IPS-20b (cell line): ENCODE results near the gene FHOD3.

Experiments used
- H3K27ac ChIP-seq: one replicate; pipeline ENCODE4 v1.5.1; 2013; ENCODE audit warnings: low read length
- H3K27me3 ChIP-seq: 2 replicates; pipeline ENCODE4 v1.6.1; 2013; ENCODE audit warnings: mild to moderate bottlenecking, low read length, inconsistent platforms; ENCODE audit not compliant: insufficient read depth
- H3K36me3 ChIP-seq: 2 replicates; pipeline ENCODE4 v1.6.1; 2013; ENCODE audit warnings: low read depth, mild to moderate bottlenecking, inconsistent platforms, low read length, moderate library complexity; ENCODE audit not compliant: insufficient read depth
- H3K4me1 ChIP-seq: 2 replicates; pipeline ENCODE4 v1.6.1; 2013; ENCODE audit warnings: mild to moderate bottlenecking, control low read depth, inconsistent platforms, low read length, moderate library complexity; ENCODE audit not compliant: insufficient read depth
- H3K4me3 ChIP-seq: 2 replicates; pipeline ENCODE4 v1.5.1; 2013; ENCODE audit warnings: mild to moderate bottlenecking, low read length, inconsistent platforms
- H3K9ac ChIP-seq: 2 replicates; pipeline ENCODE4 v1.6.1; 2013; ENCODE audit warnings: low read depth, mild to moderate bottlenecking, inconsistent platforms, low read length, moderate library complexity
- H3K9me3 ChIP-seq: 2 replicates; pipeline ENCODE4 v1.6.1; 2013; ENCODE audit warnings: mild to moderate bottlenecking, low read depth, low read length, inconsistent platforms; ENCODE audit not compliant: insufficient read depth

Gene FHOD3

DNA sequence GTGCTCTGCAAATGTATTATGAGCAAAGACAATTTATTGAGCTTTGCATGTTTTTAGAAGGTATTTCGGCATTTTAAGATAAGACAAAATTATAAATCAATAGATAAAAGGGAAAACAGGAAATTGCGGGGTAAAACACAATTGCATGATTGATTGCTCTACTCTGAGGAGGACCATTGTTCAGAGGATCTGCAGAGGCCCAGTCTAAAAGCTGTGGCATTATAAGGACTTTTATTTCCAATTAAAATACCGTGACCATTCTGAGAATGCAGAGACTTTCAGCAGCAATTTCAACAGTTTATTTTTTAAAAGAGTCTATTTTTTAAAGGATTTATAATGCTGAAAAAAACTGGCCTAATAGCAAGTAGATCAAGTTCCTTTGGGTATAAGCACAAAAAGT lies 469.3 kb downstream of the FHOD3 start:
- Histone ChIP-seq H3K36me3 (no peaks in the 10 kb centered on the region), H3K27me3 (no peaks in the 10 kb centered on the region), H3K4me1 (peaks cover 5% of the 10 kb centered on the region; the same call in 1 of the 2 replicates), H3K27ac (no peak overlapping the region), H3K4me3 (no peak overlapping the region), H3K9me3 (no peaks in the 10 kb centered on the region), H3K9ac (no peak overlapping the region)

DNA sequence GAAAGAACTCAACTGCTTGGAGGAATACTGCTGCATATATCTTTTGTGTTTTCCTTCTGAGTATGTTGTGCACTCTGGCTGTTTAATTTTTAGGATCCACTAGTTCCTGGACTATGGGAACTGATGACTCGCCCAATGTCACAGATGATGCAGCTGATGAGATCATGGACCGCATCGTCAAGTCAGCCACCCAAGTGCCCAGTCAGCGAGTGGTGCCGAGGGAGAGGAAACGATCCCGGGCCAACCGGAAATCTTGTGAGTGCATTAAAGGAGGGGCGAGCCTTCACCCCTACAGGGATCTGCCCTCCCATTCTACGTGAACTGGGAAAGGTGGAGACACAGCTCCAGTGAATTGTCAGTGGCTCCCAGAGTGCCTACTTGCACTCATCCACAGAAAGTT lies 471.7 kb downstream of the FHOD3 start:
- H3K4me1 ChIP-seq: peaks cover 5% of the 10 kb centered on the region; the same call in 1 of the 2 replicates

DNA sequence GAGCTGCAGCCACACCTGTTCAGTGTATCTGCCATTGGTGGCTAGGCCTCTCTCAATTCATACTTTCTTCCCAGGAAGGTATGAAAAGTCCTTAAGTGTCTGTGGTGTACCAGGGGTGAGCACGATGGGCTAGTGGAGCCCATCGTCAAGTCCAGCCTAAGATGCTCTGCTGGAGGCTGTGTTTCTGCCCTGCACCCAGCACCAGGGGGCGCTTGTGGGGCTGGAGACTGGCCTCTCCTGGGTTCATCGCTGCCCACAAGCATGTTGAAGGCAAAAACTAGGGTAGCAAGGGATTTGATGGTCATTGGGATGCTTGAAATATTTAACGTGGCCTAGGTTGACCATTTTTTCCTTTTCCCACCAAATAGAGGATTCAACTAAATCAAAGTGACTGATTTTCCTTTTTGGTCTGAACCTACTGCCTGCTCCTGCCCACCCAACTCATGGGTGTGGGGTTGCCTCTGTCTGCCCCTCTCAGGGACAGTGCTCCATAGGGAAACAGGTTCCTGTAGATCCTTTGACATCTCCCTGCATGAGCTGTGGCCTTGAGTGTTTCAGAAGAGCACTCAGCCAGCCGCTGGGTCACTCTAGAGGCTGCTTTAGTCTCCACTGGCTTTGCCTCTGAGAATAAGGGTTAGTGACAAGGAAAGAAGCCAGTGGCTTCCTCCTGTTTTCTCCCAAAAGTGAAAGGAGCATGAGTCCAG lies 472.2 kb downstream of the FHOD3 start:
- Histone ChIP-seq H3K9me3 (no peaks in the 10 kb centered on the region), H3K27ac (no peak overlapping the region), H3K9ac (no peak overlapping the region), H3K27me3 (no peaks in the 10 kb centered on the region), H3K4me1 (peaks cover 5% of the 10 kb centered on the region; the same call in 1 of the 2 replicates), H3K4me3 (no peak overlapping the region), H3K36me3 (no peaks in the 10 kb centered on the region)

More for the DNA sequence above, 471.7 kb downstream of the FHOD3 start:
- no peaks in the 10 kb centered on the region for H3K9me3 ChIP-seq
- H3K36me3 ChIP-seq: no peaks in the 10 kb centered on the region
- no peaks in the 10 kb centered on the region for H3K27me3 ChIP-seq
- H3K27ac ChIP-seq: no peak overlapping the region
- H3K4me3 ChIP-seq: no peak overlapping the region
- H3K9ac ChIP-seq: no peak overlapping the region

DNA sequence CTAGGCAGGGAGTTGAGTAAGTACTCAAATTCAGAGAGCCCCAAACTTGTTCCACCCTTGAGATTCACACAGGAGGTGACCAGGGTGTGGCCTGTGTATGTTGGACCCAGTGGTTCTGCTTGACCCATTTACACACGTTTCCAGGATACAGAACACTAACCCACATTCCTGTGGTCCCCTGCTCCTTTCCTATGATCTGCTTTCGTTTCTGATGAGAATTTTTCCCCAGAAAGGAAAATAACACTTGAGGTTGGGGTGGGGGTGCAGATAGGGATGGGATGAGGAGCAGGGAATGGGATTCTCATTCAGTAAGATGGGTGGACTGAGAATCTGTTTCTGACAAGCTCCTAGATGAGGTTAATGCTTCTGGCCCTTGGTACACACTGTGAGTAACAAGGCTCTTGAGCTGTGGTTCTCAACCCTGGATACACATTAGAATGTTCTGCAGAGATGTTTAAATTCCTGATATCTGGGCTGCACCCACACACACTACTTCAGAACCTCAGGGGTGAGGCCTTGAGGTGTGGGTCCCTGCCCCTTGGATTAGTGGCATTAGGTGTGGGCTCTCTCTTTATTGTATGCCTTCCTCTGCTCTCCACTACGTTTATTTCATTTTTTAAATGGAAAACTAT lies 472.9 kb downstream of the FHOD3 start:
- H3K9ac ChIP-seq: no peak overlapping the region
- no peak overlapping the region for H3K27ac ChIP-seq
- no peaks in the 10 kb centered on the region for H3K9me3 ChIP-seq
- H3K36me3 ChIP-seq: no peaks in the 10 kb centered on the region
- peaks cover 5% of the 10 kb centered on the region; the same call in 1 of the 2 replicates for H3K4me1 ChIP-seq
- no peak overlapping the region for H3K4me3 ChIP-seq
- no peaks in the 10 kb centered on the region for H3K27me3 ChIP-seq

DNA sequence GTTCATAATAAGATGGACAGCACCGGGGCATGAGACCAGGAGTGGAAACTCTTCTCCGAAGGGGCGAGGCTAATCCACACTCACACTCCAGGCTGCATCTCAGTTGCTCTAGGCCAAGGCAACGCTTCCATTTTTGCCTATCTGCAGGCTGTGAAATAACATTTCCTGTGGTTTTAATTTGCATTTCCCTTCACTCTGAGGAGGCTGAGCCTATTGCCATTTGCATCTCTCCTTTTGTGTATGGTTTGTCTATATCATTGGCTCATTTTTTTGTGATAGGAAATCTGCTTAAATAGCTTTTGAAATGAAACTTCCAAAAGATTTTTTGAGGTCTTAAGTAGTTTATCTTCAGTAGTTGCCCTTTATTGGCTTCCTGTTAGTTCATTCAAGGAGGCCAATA lies 473.7 kb downstream of the FHOD3 start:
- Histone ChIP-seq H3K9me3 (no peaks in the 10 kb centered on the region), H3K4me1 (peaks cover 5% of the 10 kb centered on the region; the same call in 1 of the 2 replicates), H3K9ac (no peak overlapping the region), H3K36me3 (no peaks in the 10 kb centered on the region), H3K4me3 (no peak overlapping the region), H3K27ac (no peak overlapping the region), H3K27me3 (no peaks in the 10 kb centered on the region)

DNA sequence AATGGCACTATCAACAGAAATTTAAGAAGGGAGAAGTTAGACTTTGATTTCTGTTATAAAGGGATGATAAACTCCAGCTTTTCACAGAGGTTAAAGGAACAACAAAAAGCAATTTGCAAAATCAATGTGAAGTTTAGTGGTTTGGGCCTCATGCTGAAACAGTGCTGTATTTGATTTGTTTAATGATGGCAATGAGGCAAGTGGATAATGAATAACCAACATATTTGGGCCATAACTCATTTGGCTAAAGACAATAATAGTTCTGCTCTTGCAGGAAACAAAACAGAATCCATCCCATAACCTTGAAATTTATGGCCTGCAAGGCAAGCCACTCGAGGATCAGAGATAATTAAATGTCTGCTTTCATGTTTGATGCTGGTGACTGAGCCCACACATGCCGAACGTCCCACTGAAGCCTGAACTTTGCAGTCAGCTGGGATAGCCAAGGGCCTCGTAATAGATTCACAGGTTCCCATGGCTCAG lies 474.8 kb downstream of the FHOD3 start:
- Histone ChIP-seq H3K27me3 (no peaks in the 10 kb centered on the region), H3K27ac (no peak overlapping the region), H3K9me3 (no peaks in the 10 kb centered on the region), H3K9ac (no peak overlapping the region), H3K4me1 (peaks cover 5% of the 10 kb centered on the region; the same call in 1 of the 2 replicates), H3K36me3 (no peaks in the 10 kb centered on the region), H3K4me3 (no peak overlapping the region)

DNA sequence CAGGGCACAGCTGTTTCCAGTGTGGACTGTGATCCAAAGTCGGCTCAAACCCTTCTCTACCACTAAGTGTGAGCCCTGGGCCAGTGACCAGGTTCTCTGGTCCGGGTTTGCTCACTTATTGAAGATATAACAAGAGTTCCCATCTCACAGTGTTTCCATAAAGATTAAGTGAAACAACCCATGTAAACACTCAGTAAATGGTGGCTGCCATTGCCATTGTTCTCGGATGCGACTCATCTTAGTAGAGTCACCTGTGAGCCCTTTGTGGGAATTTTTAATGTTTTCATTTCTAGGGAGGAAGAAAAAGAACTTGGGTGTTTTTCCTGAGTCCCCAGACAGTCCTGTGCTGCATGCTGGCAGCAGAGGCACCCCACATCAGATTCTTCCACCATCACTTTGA lies 477.9 kb downstream of the FHOD3 start:
- peaks cover 9% of the 10 kb centered on the region; the same call in 1 of the 2 replicates for H3K36me3 ChIP-seq
- no peak overlapping the region for H3K4me3 ChIP-seq
- H3K27me3 ChIP-seq: no peaks in the 10 kb centered on the region
- H3K9me3 ChIP-seq: no peaks in the 10 kb centered on the region
- no peak overlapping the region for H3K27ac ChIP-seq
- H3K9ac ChIP-seq: no peak overlapping the region
- H3K4me1 ChIP-seq: peaks cover 5% of the 10 kb centered on the region; the same call in 1 of the 2 replicates

DNA sequence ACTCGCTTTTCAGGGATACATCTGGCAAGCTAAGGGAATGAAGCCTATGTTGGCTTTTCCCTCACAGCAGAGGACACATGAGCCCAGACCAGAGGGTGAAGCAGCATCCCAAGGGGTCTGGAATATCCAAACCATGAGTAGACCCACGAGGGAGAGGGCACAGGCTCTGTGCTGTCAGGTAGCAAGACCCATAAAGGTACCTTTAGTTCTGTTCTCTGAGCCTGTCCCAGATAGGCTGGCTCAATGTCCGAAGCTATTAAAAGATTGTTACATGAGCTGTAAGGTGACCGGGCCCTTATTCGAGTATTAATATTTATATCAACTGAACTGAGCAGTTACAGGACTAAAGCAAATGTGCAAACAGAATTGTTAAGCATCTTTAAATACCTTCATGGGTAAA lies 479.1 kb downstream of the FHOD3 start:
- H3K27me3 ChIP-seq: no peaks in the 10 kb centered on the region
- no peaks in the 10 kb centered on the region for H3K9me3 ChIP-seq

DNA sequence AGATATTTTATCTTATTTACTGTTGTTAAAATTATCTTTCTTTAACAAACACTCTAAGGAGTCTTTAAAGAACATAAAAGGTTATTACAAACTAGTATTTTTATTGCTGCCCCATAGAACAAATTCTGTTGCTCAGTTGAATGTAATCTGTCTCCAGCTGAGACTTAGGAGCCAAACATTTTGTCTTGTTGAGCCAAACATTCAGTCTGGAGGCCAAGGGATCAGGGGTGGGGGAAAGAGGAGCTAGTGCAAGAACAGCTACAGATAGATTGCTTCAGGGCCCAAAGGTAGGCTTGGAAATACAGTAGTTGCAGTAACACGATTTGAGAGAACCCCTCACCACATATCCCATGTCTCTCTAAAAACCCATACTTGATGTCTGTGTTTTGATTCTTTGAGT lies 480.1 kb downstream of the FHOD3 start:
- no peak overlapping the region for H3K4me3 ChIP-seq
- peaks cover 14% of the 10 kb centered on the region; the same call in 1 of the 2 replicates for H3K36me3 ChIP-seq
- H3K4me1 ChIP-seq: no peaks in the 10 kb centered on the region
- no peaks in the 10 kb centered on the region for H3K9me3 ChIP-seq
- no peak overlapping the region for H3K27ac ChIP-seq
- H3K9ac ChIP-seq: no peak overlapping the region
- no peaks in the 10 kb centered on the region for H3K27me3 ChIP-seq

More for the DNA sequence above, 479.1 kb downstream of the FHOD3 start:
- Histone ChIP-seq H3K4me3 (no peak overlapping the region), H3K36me3 (peaks cover 14% of the 10 kb centered on the region; the same call in 1 of the 2 replicates), H3K4me1 (no peaks in the 10 kb centered on the region), H3K27ac (no peak overlapping the region), H3K9ac (no peak overlapping the region)

DNA sequence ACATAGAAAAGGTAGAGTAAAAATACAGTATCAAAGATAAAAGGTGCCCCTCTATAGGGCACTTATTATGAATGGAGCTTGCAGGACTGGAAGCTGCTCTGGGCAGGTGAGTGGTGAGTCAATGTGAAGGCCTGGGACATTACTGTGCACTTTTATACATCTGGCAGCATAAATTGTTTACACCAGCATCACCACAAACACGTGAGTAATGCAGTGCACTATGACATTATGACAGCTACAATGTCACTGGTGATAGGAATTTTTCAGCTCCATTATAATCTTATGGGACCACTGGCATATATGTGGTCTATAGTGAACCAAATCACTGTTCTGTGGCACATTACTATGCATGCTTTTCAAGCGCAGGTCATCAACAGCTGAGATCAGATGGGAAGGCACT lies 483.2 kb downstream of the FHOD3 start:
- Histone ChIP-seq H3K27ac (no peak overlapping the region), H3K36me3 (peaks cover 14% of the 10 kb centered on the region; the same call in 1 of the 2 replicates), H3K9me3 (no peaks in the 10 kb centered on the region), H3K4me3 (no peak overlapping the region), H3K27me3 (no peaks in the 10 kb centered on the region), H3K4me1 (no peaks in the 10 kb centered on the region), H3K9ac (no peak overlapping the region)

DNA sequence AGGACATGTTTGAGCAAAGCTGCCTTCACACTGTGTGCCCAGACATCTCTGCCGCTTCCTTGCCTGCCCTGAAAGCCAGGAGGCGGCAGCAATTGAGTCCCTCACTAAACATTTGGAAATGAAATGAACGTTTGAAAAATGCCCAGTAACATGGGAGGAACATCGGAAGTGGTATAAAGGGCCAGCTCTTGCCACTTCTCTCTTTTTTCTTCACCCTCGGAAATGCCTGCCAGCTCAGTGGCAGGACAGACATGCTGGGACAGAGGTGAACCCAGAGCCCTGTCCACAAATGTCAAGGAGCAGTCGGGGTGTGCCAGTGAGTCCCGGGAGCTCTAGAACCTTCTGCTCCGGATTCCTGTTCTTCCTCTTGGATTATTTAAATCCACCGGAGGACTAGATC lies 485.2 kb downstream of the FHOD3 start:
- Histone ChIP-seq H3K36me3 (peaks cover 14% of the 10 kb centered on the region; the same call in 1 of the 2 replicates), H3K4me3 (no peak overlapping the region), H3K4me1 (no peaks in the 10 kb centered on the region), H3K9ac (no peak overlapping the region), H3K27ac (no peak overlapping the region), H3K27me3 (no peaks in the 10 kb centered on the region), H3K9me3 (no peaks in the 10 kb centered on the region)

DNA sequence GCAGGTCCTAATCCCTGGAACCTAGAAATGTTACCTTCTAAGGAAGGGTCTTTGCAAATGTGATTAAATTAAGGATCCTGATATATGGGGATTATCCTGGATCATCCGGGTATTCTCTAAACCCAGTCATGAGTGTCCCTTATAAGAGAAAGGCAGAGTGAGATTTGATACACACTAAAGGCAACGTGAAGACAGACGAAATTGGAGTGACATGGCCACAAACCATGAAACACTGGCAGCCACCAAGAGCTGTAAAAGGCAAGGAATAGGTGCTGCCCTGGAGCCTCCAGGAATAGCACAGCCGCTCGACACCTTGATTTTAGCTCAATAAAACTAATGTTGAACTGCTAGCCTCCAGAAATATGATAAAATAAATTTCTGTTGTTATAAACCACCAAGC lies 486.3 kb downstream of the FHOD3 start:
- H3K9me3 ChIP-seq: no peaks in the 10 kb centered on the region
- no peak overlapping the region for H3K27ac ChIP-seq
- H3K9ac ChIP-seq: no peak overlapping the region
- H3K4me1 ChIP-seq: no peaks in the 10 kb centered on the region
- H3K27me3 ChIP-seq: no peaks in the 10 kb centered on the region
- H3K4me3 ChIP-seq: no peak overlapping the region
- H3K36me3 ChIP-seq: peaks cover 14% of the 10 kb centered on the region; the same call in 1 of the 2 replicates
